H1 (cell line): ENCODE data around the gene NEBL. TPM values are rescaled to one million over a fixed set of nuclear protein-coding genes. Genes with fewer than 3 reads are reported as not detected.
A peak's percentile ranks its signal among the peaks of the same experiment; 100 is the strongest.

ENCODE experiments used
- CTCF ChIA-PET: fragments of 300-600 bp; sonication (Branson Sonifier 250); formaldehyde crosslinking; loops from one replicate; lab custom pipeline; 2021; ENCODE audit not compliant: partially characterized antibody; lab: Charles Lee
- POLR2A ChIA-PET: fragments of 300-600 bp; sonication (Branson Sonifier 250); formaldehyde crosslinking; loops from one replicate; lab custom pipeline; 2021; ENCODE audit warnings: inconsistent platforms; ENCODE audit not compliant: partially characterized antibody; lab: Charles Lee
- DNase-seq, 2 experiments: peaks; one replicate each; pipeline versions ENCODE4 v3.0.0 to v3.0.0-alpha.2; 2010 to 2022; ENCODE audit warnings: low spot score in 2 of 2, low read depth in 1 of 2, mixed read lengths in 1 of 2
- FAIRE-seq: peaks from 2 replicates; lab custom pipeline; 2011; peaks lifted over from hg19 to GRCh38; lab: Jason Lieb, UNC
- H2AFZ ChIP-seq: 2 replicates; pipeline ENCODE4 v1.8.1; 2012; ENCODE audit warnings: low read length, inconsistent platforms
- H2AK5ac ChIP-seq: 2 replicates; pipeline ENCODE4 v1.6.1; 2013; ENCODE audit warnings: low read depth, low read length
- H2BK120ac ChIP-seq: replicated peaks from 2 replicates; pipeline ENCODE3; 2013; ENCODE audit warnings: low read depth, low read length, inconsistent platforms
- H2BK12ac ChIP-seq: 2 replicates; pipeline ENCODE4 v1.6.1; 2013; ENCODE audit warnings: low read depth, low read length
- H2BK15ac ChIP-seq: 2 replicates; pipeline ENCODE4 v1.6.1; 2013; ENCODE audit warnings: low read length
- H2BK20ac ChIP-seq: 2 replicates; pipeline ENCODE4 v1.6.1; 2013; ENCODE audit warnings: low read length
- H2BK5ac ChIP-seq: 2 replicates; pipeline ENCODE4 v1.6.1; 2013; ENCODE audit warnings: low read depth, low read length
- H3K14ac ChIP-seq: 2 replicates; pipeline ENCODE4 v1.6.1; 2013; ENCODE audit warnings: inconsistent platforms; ENCODE audit not compliant: insufficient read length
- H3K18ac ChIP-seq: 2 replicates; pipeline ENCODE4 v1.6.1; 2013; ENCODE audit warnings: low read length; ENCODE audit errors: extremely low read depth
- H3K23ac ChIP-seq: 2 replicates; pipeline ENCODE4 v1.6.1; 2013; ENCODE audit warnings: inconsistent platforms; ENCODE audit not compliant: insufficient read length
- H3K23me2 ChIP-seq: 2 replicates; pipeline ENCODE4 v1.6.1; 2013; ENCODE audit warnings: low read depth, low read length
- H3K27ac ChIP-seq: 2 replicates; pipeline ENCODE4 v1.6.1; 2011; ENCODE audit warnings: low read depth, low read length, inconsistent platforms
- H3K27me3 ChIP-seq, 4 experiments: replicated peaks in 1 of 4; 1 replicate in 1 of 4; 2 replicates in 3 of 4; pipeline versions ENCODE4 v1.6.1 to v1.8.1; 2011 to 2013; ENCODE audit warnings: low read length in 3 of 4, mild to moderate bottlenecking in 3 of 4, inconsistent platforms in 2 of 4, mixed read lengths in 2 of 4, moderate library complexity in 1 of 4; ENCODE audit not compliant: control insufficient read depth in 3 of 4, insufficient read depth in 3 of 4; ENCODE audit errors: extremely low read depth in 1 of 4
- H3K36me3 ChIP-seq, 4 experiments: 2 replicates each; pipeline versions ENCODE4 v1.6.1 to v1.8.1; 2011 to 2013; ENCODE audit warnings: mild to moderate bottlenecking in 4 of 4, low read length in 3 of 4, moderate library complexity in 2 of 4, control low read depth in 1 of 4, inconsistent platforms in 1 of 4; ENCODE audit not compliant: insufficient read depth in 4 of 4, control insufficient read depth in 2 of 4
- H3K4ac ChIP-seq: replicated peaks from 2 replicates; pipeline ENCODE3; 2013; ENCODE audit warnings: low read length, low read depth, mixed read lengths, inconsistent platforms; ENCODE audit not compliant: insufficient read length
- H3K4me1 ChIP-seq, 4 experiments: replicated peaks in 1 of 4; 1 replicate in 1 of 4; 2 replicates in 3 of 4; pipeline versions ENCODE4 v1.6.1 to v1.8.1; 2011 to 2013; ENCODE audit warnings: low read length in 3 of 4, inconsistent platforms in 2 of 4, mixed read lengths in 1 of 4; ENCODE audit not compliant: insufficient read depth in 4 of 4, control insufficient read depth in 3 of 4
- H3K4me2 ChIP-seq, 2 experiments: 2 replicates each; pipeline versions ENCODE4 v1.6.1 to v1.8.1; 2011 to 2013; ENCODE audit warnings: low read depth in 2 of 2, low read length in 2 of 2, control low read depth in 1 of 2, inconsistent platforms in 1 of 2, mild to moderate bottlenecking in 1 of 2; ENCODE audit not compliant: insufficient read depth in 1 of 2
- H3K4me3 ChIP-seq, 4 experiments: fragments of 200-600, 300-600 bp in 1 of 4; sonication (generic), shearing (Covaris generic), sonication (Bioruptor Twin) in 1 of 4; 2 replicates each; pipeline versions ENCODE4 v1.5.1 to v1.8.1; 2011 to 2016; ENCODE audit warnings: low read length in 4 of 4, low read depth in 3 of 4, control low read depth in 2 of 4, inconsistent platforms in 2 of 4, mild to moderate bottlenecking in 2 of 4, mixed read lengths in 1 of 4, moderate library complexity in 1 of 4; ENCODE audit not compliant: insufficient read depth in 2 of 4; ENCODE audit errors: extremely low read depth in 1 of 4
- H3K56ac ChIP-seq: replicated peaks from 2 replicates; pipeline ENCODE3; 2013; ENCODE audit warnings: low read depth, mild to moderate bottlenecking, mixed read lengths, low read length, inconsistent platforms; ENCODE audit not compliant: insufficient read length
- H3K79me1 ChIP-seq: 2 replicates; pipeline ENCODE4 v1.6.1; 2013; ENCODE audit warnings: low read depth, low read length, control low read depth
- H3K79me2 ChIP-seq, 2 experiments: 2 replicates each; pipeline versions ENCODE4 v1.6.1 to v1.8.1; 2012 to 2013; ENCODE audit warnings: low read length in 2 of 2, mild to moderate bottlenecking in 2 of 2, inconsistent platforms in 1 of 2; ENCODE audit not compliant: insufficient read depth in 2 of 2, control insufficient read depth in 1 of 2
- H3K9ac ChIP-seq, 4 experiments: replicated peaks in 1 of 4; 1 replicate in 1 of 4; 2 replicates in 3 of 4; pipeline versions ENCODE4 v1.6.1 to v1.8.1; 2011 to 2013; ENCODE audit warnings: low read depth in 3 of 4, low read length in 3 of 4, control low read depth in 2 of 4, mild to moderate bottlenecking in 2 of 4, moderate library complexity in 2 of 4, inconsistent platforms in 1 of 4; ENCODE audit errors: extremely low read depth in 1 of 4
- H3K9me3 ChIP-seq, 2 experiments: 2 replicates each; pipeline versions ENCODE4 v1.6.1 to v1.8.1; 2012 to 2013; ENCODE audit warnings: mild to moderate bottlenecking in 2 of 2, moderate library complexity in 2 of 2, control low read depth in 1 of 2, inconsistent platforms in 1 of 2, low read depth in 1 of 2, low read length in 1 of 2, mixed read lengths in 1 of 2; ENCODE audit not compliant: insufficient read depth in 2 of 2
- H4K20me1 ChIP-seq, 2 experiments: replicated peaks in 1 of 2; 2 replicates each; pipeline versions ENCODE3 to v1.8.1; 2011 to 2013; ENCODE audit warnings: inconsistent platforms in 2 of 2, low read length in 2 of 2, mild to moderate bottlenecking in 1 of 2; ENCODE audit not compliant: insufficient read depth in 2 of 2, control insufficient read depth in 1 of 2
- H4K5ac ChIP-seq: 2 replicates; pipeline ENCODE4 v1.6.1; 2013; ENCODE audit warnings: low read length, low read depth, mixed read lengths, inconsistent platforms; ENCODE audit not compliant: insufficient read length
- H4K8ac ChIP-seq: 2 replicates; pipeline ENCODE4 v1.8.0; 2013; ENCODE audit warnings: mild to moderate bottlenecking, moderate library complexity, low read length, inconsistent platforms; ENCODE audit not compliant: insufficient read depth; ENCODE audit errors: extremely low read depth
- H4K91ac ChIP-seq: replicated peaks from 2 replicates; pipeline ENCODE3; 2013; ENCODE audit warnings: low read length, mixed read lengths, inconsistent platforms; ENCODE audit not compliant: insufficient read length
- RAD21 ChIP-seq, 2 experiments: IDR thresholded peaks in 1 of 2; conservative IDR thresholded peaks in 1 of 2; 2 replicates each; pipeline ENCODE4 v1.6.1; 2011; ENCODE audit warnings: low read depth in 2 of 2, low read length in 2 of 2, improper control_type of control experiment in 1 of 2, inconsistent platforms in 1 of 2, mild to moderate bottlenecking in 1 of 2, moderate library complexity in 1 of 2
- YY1 ChIP-seq: IDR thresholded peaks from 2 replicates; pipeline ENCODE4 v1.6.1; 2011; ENCODE audit warnings: low read depth, mild to moderate bottlenecking, low read length
- WGBS, 2 experiments: shearing (Covaris generic) in 1 of 2; methylation state at CpG; one replicate each; pipeline versions ENCODE4 v1.1.6 to v1.1.7; 2013 to 2015; ENCODE audit warnings: low lambda C conversion rate in 2 of 2, mixed read lengths in 2 of 2, inconsistent platforms in 1 of 2, low coverage in 1 of 2, missing lambda C conversion rate in 1 of 2; ENCODE audit not compliant: insufficient replicate concordance in 2 of 2, insufficient coverage in 1 of 2, insufficient read length in 1 of 2; ENCODE audit errors: extremely low coverage in 1 of 2, missing lambda C conversion rate in 1 of 2; 5-methylcytosine and 5-hydroxymethylcytosine counted together
- polyA plus RNA-seq, 7 experiments: library from polyadenylated mRNA; depleted of rRNA in 3 of 7; stranded (reverse) in 5 of 7; unstranded in 2 of 7; fragments of >200 nt in 5 of 7; fragments of 200-250 nt in 2 of 7; gene quantifications; 1 replicate in 5 of 7; 2 replicates in 1 of 7; 4 replicates in 1 of 7; pipeline versions ENCODE4 v1.2.1 to v1.2.3, GENCODE V29; 2011 to 2013; ENCODE audit warnings: missing spikeins in 2 of 7, mixed read lengths in 2 of 7
- total RNA-seq: library from RNA; stranded (reverse); fragmentation: NEBNext Ultra II Directional; extraction: Animal tissue kit (Norgen Biotek cat#: 25700); gene quantifications from 2 replicates; pipeline ENCODE4 v1.2.1, GENCODE V29; 2021

The NEBL gene
- total and polyA plus RNA-seq, 2 of the 8 experiments (the other 6 are each of a cell fraction or from before 2014, with no cell fraction given), result 7.5 to 10.5 TPM

DNA sequence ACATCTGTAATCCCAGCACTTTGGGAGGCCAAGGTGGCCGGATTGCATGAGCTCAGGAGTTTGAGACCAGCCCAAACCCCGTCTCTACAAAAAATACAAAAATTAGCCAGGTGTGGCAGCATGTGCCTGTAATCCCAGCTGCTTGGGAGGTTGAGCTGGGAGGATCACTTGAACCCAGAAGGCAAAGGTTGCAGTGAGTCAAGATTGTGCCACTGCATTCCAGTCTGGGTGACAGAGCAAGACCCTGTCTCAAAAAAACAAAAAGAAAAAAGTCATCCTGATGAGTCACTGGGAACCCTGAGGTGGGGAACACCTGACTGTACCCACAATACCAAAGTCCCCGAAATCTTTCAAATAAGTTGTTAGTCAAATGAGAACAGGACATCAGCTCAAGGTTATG, 80.0 kb downstream of the NEBL start:
- no peak overlapping the region for H3K27ac ChIP-seq
- DNase-seq, result no peak
- H3K79me1 ChIP-seq, result no peaks in the 10 kb centered on the region
- H3K9ac ChIP-seq, result no peak overlapping the region
- H2AFZ ChIP-seq, result no peak overlapping the region
- H2BK20ac ChIP-seq, result no peak overlapping the region
- H4K20me1 ChIP-seq, result no peaks in the 10 kb centered on the region
- FAIRE-seq, result no peak
- TF ChIP-seq YY1, result no peak
- TF ChIP-seq RAD21 (IDR thresholded peaks at IDR 0.05 in 1 of 2, conservative IDR thresholded peaks at IDR 0.05 in 1 of 2; ENCODE audit: low read depth in 2 of 2, low read length in 2 of 2), result peak in 1 of 2 experiments; percentile 18; a peak in 1 of 4 replicates
- H3K23ac ChIP-seq, result no peak overlapping the region
- H3K14ac ChIP-seq, result no peak overlapping the region
- H3K4me3 ChIP-seq, result no peak overlapping the region
- no peaks in the 10 kb centered on the region for H3K23me2 ChIP-seq
- no peak overlapping the region for H3K18ac ChIP-seq
- H3K56ac ChIP-seq, result no peak overlapping the region
- H3K4me1 ChIP-seq, result no peaks in the 10 kb centered on the region
- no peak overlapping the region for H2BK120ac ChIP-seq
- CTCF ChIA-PET, result no interaction called here
- no peaks in the 10 kb centered on the region; a peak in 3 of 8 replicates for H3K36me3 ChIP-seq
- no peak overlapping the region for H2BK15ac ChIP-seq
- no peaks in the 10 kb centered on the region for H3K79me2 ChIP-seq
- H3K27me3 ChIP-seq, result no peaks in the 10 kb centered on the region; a peak in 1 of 7 replicates
- H2BK12ac ChIP-seq, result no peak overlapping the region
- H4K5ac ChIP-seq, result no peak overlapping the region
- H2BK5ac ChIP-seq, result no peak overlapping the region
- POLR2A ChIA-PET, result no interaction called here
- H4K91ac ChIP-seq, result no peak overlapping the region
- no peak overlapping the region; the same call in 1 of the 2 replicates for H4K8ac ChIP-seq
- H3K4ac ChIP-seq, result no peak overlapping the region
- 100% methylated on average over 2 of the region's 3 CpGs; no CpG with 5 or more reads in 1 of the 2 experiments for WGBS, 2 experiments
- H3K9me3 ChIP-seq, result no peaks in the 10 kb centered on the region
- H2AK5ac ChIP-seq, result no peak overlapping the region
- H3K4me2 ChIP-seq, result no peak overlapping the region
